Measurements from ENCODE around the gene INS.

DNA sequence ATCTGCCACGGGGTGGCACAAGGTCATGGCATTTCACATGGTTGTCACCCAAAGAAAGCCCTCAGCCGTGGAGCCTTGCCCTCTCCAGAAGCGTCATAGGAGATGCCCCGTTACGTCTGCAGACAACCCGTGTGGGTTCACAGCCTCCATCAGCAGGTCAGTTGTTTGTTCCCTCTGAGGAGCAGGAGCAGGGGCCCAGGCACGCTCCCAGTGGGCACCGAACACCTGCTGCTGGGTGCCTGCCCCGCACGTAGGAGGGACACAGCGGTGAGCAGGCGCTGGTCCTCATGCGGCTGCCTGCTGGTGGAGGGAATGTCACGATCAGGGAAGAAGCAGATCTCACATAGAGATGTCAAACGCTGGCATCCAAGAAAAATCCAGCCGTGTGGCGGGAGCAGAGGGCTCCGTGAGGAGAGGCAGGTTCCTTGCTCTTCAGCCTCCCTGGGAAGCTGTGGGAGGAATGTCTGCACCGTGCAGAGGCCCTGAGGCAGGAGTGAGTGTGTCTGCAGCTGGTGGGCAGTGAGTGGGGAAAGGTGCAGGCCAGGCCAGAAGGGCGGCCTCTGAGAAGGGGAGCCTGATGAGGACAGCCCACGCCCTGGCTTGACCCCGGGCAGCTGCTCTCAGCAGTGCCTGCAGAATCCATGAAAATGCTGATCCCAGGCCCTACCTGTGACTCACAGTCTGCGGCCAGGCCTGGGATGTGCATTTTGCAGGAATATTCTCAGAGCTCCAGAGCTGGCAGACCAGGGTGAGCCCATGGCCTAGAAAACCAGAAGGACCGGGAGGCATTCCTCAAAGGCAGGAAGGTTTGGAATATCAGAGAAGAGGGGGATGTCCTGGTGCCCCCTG lies 47.0 kb upstream of the INS start:
- TF ChIP-seq, protein P1, sequence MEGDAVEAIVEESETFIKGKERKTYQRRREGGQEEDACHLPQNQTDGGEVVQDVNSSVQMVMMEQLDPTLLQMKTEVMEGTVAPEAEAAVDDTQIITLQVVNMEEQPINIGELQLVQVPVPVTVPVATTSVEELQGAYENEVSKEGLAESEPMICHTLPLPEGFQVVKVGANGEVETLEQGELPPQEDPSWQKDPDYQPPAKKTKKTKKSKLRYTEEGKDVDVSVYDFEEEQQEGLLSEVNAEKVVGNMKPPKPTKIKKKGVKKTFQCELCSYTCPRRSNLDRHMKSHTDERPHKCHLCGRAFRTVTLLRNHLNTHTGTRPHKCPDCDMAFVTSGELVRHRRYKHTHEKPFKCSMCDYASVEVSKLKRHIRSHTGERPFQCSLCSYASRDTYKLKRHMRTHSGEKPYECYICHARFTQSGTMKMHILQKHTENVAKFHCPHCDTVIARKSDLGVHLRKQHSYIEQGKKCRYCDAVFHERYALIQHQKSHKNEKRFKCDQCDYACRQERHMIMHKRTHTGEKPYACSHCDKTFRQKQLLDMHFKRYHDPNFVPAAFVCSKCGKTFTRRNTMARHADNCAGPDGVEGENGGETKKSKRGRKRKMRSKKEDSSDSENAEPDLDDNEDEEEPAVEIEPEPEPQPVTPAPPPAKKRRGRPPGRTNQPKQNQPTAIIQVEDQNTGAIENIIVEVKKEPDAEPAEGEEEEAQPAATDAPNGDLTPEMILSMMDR (IDR thresholded peaks at IDR 0.05), result no peak
- TF ChIP-seq EZH2 (IDR thresholded peaks at IDR 0.05; ENCODE audit: borderline replicate concordance, insufficient read depth, low read depth, low read length, poor library complexity, severe bottlenecking), result no peak
